ENCODE results near the gene ABCA13. TPM values are rescaled to one million over a fixed set of nuclear protein-coding genes. Genes with fewer than 3 reads are reported as not detected.

The ABCA13 gene
- total RNA-seq, 1 donor: 4.3 TPM

DNA sequence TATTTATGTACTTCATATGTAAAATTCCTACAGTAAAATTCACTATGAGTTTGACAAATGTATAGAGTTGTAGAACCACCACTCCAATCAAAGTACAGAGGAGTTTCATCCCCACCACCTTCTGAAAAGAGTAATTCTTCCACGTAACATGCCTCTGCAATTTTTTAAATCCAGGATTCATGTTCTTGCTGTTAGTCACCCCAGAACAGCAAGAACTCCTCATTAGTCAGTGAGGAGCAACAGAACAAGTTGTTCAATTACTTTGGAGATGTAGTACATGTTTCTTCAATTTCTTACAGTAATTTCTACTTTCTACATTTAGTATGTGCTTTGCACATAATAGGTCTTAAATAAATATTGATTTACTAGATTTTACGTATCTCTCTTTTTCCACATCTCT, 248.1 kb downstream of the ABCA13 start:
- DNase-seq (ENCODE audit: low read depth in 2 of 3, low spot score in 2 of 3): no peak

GRCh38 chr7:48420206-48420605, 248.9 kb downstream of the ABCA13 start:
- DNase-seq (ENCODE audit: low read depth in 2 of 3, low spot score in 2 of 3): no peak

GRCh38 chr7:48421357-48421756, 250.1 kb downstream of the ABCA13 start:
- no peak for DNase-seq (ENCODE audit: low read depth in 2 of 3, low spot score in 2 of 3)

DNA sequence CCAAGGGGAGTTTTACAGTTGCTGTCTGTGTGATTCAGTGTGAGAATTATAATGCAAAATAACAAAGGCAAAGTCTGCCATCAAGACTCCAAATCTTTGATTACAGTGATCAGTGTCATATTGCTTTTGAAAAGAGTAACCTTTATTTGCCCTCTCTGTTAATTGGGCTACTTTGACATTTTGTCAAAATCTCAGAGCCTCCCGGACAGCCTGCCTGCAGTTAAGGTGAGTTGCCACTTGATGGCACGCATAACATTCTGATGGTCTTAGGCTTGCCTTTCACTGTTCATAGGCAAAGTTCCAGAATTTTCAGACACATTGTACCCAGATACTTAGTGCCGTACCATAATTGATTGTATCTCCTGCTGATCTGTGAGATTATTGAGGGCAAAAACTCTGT, 253.5 kb downstream of the ABCA13 start:
- peak in 2 of 3 donors; percentile 9 to 16 for DNase-seq (ENCODE audit: low read depth in 2 of 3, low spot score in 2 of 3)

GRCh38 chr7:48426331-48426965, 255.2 kb downstream of the ABCA13 start:
- DNase-seq (ENCODE audit: low read depth in 2 of 3, low spot score in 2 of 3): no peak

DNA sequence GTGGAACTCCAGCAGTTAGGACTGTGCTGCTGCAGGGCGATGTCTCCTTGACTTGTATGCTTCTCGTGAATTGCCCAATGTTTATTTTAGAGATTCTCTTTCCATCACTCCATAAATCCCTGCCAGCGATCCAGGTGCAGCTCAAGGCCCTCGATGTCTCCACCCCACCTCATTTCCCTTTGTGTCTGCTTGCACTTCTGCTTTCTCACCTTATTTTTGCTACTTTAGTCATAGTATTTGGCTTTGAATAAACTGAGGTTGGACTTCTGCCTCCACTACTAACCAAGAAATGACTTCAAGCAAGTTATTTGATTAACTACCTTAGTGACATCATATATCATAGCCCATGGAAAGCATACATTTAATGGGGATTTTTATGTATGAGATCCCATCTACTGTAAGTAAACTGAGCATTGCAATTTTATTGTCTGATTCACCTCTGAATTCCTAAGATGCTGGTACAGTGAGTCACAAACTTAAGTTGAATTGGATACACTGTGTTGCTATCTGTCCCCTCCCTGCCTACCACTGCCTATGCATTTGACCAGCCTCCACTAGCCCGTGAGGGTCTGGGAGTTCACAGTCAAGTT, 255.8 kb downstream of the ABCA13 start:
- DNase-seq (ENCODE audit: low read depth in 2 of 3, low spot score in 2 of 3): no peak

GRCh38 chr7:48427671-48428070, 256.4 kb downstream of the ABCA13 start:
- DNase-seq (ENCODE audit: low read depth in 2 of 3, low spot score in 2 of 3): no peak

DNA sequence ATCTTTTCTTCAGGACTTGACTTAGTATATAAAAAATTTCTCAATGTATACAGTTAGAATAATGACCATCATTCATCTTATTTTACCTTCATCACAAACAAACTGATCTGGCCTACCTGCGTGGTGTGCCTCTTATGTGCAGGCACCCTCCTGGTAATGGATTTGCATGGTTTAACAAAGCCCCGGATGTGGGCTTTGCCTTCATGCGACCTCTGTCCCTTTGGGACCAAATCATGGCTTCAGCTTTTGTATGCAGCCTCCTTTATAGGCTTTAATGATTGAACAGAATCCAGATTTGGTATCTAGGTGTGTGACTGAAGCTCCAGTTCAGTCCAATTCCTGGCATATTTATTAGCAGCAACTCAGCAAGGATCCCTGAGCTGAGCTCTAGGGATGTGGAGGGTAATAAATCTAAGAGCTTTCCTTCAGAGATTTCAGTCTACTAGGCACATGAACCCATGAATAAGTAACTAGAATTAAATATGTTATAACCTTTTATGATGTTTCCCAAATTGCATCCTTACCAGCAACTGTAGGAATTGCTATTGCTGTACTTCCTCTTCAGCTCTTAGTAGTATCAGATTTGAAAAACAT, 256.9 kb downstream of the ABCA13 start:
- DNase-seq (ENCODE audit: low read depth in 2 of 3, low spot score in 2 of 3): no peak

DNA sequence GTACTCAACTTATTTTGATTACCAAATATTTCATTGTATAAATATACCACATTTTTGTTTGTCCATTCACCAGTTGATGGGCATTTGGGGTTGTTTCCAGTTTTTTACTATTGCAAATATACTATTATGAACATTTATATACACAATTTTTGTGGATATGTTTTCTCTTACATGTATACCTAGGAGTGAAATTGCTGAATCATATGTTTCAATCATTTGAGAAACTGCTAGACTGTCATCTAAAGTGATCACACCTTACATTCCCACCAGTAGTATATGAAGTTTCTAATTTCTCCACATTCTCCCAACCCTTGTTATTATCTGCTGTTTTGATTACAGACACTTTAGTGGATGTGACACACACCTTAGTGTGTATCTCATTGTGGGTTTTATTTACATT, 257.9 kb downstream of the ABCA13 start:
- no peak for DNase-seq (ENCODE audit: low read depth in 2 of 3, low spot score in 2 of 3)

DNA sequence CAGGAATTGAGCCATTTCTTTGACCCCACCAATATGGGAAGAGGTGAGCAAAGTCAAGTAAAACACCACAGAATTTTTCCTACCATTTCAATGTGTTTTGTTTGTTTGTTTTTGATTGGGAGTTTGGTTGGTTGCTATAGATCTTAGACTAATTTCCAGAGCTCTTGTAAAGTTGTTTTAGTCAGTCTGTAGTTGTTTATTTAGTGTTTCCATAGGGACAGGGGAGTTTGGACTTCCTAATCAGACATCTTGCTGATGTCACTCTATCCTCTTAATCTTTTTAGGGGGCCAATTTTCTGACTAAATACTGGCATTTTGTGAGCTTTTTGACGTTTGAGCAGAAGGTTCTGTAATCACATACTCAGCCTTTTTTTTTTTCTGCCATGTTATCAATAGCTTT, 266.9 kb downstream of the ABCA13 start:
- DNase-seq (ENCODE audit: low read depth in 2 of 3, low spot score in 2 of 3): peak in 1 of 3 donors; percentile 40

DNA sequence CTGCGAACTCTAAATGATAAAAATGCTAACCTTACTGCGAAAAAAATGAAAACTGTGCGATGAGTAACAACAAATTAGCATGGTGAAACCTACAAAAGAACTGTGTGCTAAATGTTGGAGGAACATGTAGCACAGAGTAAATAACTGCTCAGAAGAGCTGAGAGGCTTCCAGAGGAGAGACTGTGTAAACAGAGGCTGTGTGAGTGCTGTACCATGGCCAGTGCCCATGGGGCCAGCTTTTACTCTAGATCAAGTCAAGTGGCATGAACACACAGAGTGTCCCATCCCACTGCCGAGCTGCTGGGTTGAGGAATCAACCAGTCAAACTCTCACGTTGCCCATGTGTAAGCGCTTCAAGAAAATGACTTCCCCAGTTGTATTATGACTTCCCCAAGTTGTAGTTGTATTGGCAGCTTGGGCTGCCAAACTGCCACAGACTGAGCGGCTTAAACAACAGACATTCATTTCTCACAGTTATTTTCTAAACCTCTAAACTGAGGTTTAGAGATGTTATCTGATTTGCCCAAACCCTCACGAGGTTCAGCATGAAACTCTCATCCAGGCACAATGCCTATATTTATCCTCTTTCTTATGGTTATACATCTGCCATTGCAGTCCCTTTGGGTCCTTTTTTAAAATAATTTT, 270.7 kb downstream of the ABCA13 start:
- DNase-seq (ENCODE audit: low read depth in 2 of 3, low spot score in 2 of 3): no peak

DNA sequence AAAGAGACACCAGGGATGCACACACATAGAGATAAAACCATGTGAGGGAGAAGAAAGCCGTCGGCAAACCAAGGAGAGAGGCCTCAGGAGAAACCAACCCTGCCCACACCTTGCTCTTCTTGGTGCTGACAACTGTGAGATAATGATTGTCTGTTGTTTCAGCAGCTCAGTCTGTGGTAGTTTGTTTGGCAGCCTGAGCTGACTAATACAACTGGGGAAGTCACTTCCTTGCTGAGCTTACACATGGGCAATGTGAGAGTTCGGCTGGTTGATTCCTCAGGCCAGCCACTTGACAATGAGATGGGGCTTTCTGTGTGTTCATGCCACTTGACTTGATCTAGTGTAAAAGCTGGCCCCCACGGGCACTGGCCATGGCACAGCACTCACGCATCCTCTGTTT, 271.8 kb downstream of the ABCA13 start:
- DNase-seq (ENCODE audit: low read depth in 2 of 3, low spot score in 2 of 3): no peak

GRCh38 chr7:48446721-48447120, 275.5 kb downstream of the ABCA13 start:
- no peak for DNase-seq (ENCODE audit: low read depth in 2 of 3, low spot score in 2 of 3)

GRCh38 chr7:48452218-48452617, 281.0 kb downstream of the ABCA13 start:
- no peak for DNase-seq (ENCODE audit: low read depth in 2 of 3, low spot score in 2 of 3)

GRCh38 chr7:48454750-48455192, 283.5 kb downstream of the ABCA13 start:
- DNase-seq (ENCODE audit: low read depth in 2 of 3, low spot score in 2 of 3): no peak

- DNase-seq (ENCODE audit: low read depth in 2 of 3, low spot score in 2 of 3): no peak
Observed at GRCh38 chr7:48455363-48455762, 284.1 kb downstream of the ABCA13 start.

DNA sequence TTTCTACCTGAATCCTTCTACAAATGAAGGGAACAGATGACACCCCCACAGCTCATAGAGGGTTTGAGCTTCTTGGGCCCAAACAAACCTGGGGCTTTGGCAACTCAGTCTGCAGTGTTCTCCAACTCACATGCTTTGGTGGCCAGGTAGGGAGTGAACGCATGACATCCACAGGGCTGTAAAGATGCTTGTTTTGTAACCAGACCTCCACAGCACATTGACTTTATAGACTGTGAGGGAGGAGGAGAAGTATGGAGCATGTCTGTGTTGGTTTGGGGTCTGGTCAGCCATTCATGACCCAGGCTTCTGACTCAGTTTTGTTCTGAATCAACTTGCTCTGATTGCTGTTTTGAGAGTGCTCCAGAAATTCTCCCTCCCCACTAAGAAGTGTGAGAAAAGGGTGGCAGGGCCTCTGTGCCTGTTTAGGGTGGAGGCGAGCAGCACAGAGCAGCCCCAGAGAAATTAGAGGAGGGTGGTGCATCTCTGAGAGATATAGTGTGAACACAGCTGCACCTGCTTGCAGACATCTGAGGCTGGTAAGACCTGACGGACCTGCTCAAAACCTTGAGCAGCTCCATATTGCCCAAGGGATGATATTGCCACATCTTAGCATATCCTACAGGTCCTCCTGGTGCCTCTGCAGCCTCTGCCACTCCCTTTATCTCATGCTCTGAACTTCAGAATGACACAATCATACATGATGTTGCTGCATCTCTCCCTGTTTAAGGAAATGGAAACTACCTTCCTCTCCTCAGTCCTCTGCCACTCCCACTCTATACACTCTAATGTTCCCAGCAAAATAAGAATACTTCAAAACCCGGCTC, 287.7 kb downstream of the ABCA13 start:
- no peak for DNase-seq (ENCODE audit: low read depth in 2 of 3, low spot score in 2 of 3)

DNA sequence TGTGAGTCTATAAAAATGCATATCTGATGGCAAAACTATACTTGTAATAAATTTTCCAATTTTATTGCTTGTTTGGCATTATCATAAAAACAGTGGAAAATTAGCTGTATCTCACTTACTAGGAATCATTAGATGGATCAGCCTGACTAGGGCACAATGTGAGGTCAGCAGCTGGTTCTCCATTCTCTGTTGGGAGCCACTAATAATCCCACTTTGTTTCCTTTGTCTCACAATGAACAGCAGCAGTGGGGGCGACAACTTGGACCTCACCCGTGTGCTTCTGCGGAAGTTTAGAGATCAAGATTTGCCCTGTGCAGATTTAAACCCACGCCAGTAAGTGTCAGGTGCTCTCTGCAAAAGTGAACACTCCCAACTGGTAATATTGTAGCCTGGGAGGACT, 295.5 kb downstream of the ABCA13 start:
- no peak for DNase-seq (ENCODE audit: low read depth in 2 of 3, low spot score in 2 of 3)

DNA sequence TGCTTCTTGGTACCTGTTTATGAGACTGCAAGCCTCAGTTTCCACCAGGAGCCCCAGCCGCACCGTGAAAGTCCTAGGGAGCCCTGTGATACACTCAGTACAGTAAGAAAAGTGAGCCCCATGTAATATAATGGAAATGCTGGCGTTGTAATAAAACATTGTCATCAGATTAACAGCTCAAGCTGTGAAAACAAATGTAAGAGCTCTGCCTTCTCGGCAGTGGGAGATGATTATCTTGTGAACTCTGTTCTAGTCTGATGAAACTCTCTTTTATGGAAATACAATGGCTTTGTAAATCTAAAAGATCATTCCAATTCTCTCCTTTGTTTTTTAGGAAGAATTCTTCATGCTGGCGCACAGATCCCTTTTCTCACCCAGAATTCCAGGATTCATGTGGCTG, 299.9 kb downstream of the ABCA13 start:
- no peak for DNase-seq (ENCODE audit: low read depth in 2 of 3, low spot score in 2 of 3)

GRCh38 chr7:48472640-48473039, 301.4 kb downstream of the ABCA13 start:
- DNase-seq (ENCODE audit: low read depth in 2 of 3, low spot score in 2 of 3): no peak
